OCI-LY3 (cell line): Measurements from ENCODE around the gene TARBP1.
A peak's percentile ranks its signal among the peaks of the same experiment; 100 is the strongest.

ENCODE experiments used
- H2AFZ ChIP-seq: fragments of 200-600, 300-600 bp; shearing (Covaris generic); 2 replicates; pipeline ENCODE4 v1.6.0; 2014; ENCODE audit warnings: antibody characterized with exemption, low read depth, low read length
- H3K27ac ChIP-seq: fragments of 200-600, 300-600 bp; sonication (generic); 2 replicates; pipeline ENCODE4 v1.5.1; 2014; ENCODE audit warnings: mild to moderate bottlenecking, low read length, moderate library complexity, mixed read lengths
- H3K27me3 ChIP-seq: fragments of 200-600, 300-600 bp; sonication (generic); 2 replicates; pipeline ENCODE4 v1.6.1; 2014; ENCODE audit warnings: low read depth, low read length, mixed read lengths
- H3K36me3 ChIP-seq: fragments of 200-600, 300-600 bp; sonication (generic); replicated peaks from 2 replicates; pipeline ENCODE3; 2014; ENCODE audit warnings: low read depth, low read length, mixed read lengths
- H3K4me1 ChIP-seq: fragments of 300-600, 200-600 bp; sonication (generic); 2 replicates; pipeline ENCODE4 v1.6.1; 2014; ENCODE audit warnings: low read length, mixed read lengths
- H3K4me2 ChIP-seq: fragments of 200-600, 300-600 bp; sonication (generic); 2 replicates; pipeline ENCODE4 v1.6.1; 2014; ENCODE audit warnings: low read length, mixed read lengths
- H3K4me3 ChIP-seq: fragments of 300-600, 200-600 bp; sonication (generic); 2 replicates; pipeline ENCODE4 v1.5.1; 2014; ENCODE audit warnings: antibody characterized with exemption, mild to moderate bottlenecking, low read length, moderate library complexity
- H3K79me2 ChIP-seq: fragments of 300-600, 200-600 bp; shearing (Covaris generic); 2 replicates; pipeline ENCODE4 v1.6.1; 2014; ENCODE audit warnings: mild to moderate bottlenecking, low read length, mixed read lengths
- H3K9ac ChIP-seq: fragments of 300-600, 200-600 bp; shearing (Covaris generic); 2 replicates; pipeline ENCODE4 v1.6.0; 2014; ENCODE audit warnings: mild to moderate bottlenecking, low read length, moderate library complexity
- H3K9me3 ChIP-seq: fragments of 200-600, 300-600 bp; shearing (Covaris generic); 2 replicates; pipeline ENCODE4 v1.6.1; 2014; ENCODE audit warnings: low read length, mixed read lengths; ENCODE audit not compliant: insufficient read depth
- H4K20me1 ChIP-seq: fragments of 200-600, 300-600 bp; sonication (generic); 2 replicates; pipeline ENCODE4 v1.6.1; 2016; ENCODE audit warnings: low read length, mixed read lengths; ENCODE audit not compliant: insufficient read depth
- EZH2phosphoT487 ChIP-seq: fragments of 200-600 bp; shearing (Covaris generic); IDR thresholded peaks from 2 replicates; pipeline ENCODE4 v1.6.1; 2018; ENCODE audit warnings: antibody characterized with exemption, mixed run types, low read depth
- TF ChIP-seq, protein P1 (sequence below): fragments of 200-600, 300-600 bp; sonication (generic); IDR thresholded peaks from 2 replicates; pipeline ENCODE4 v1.5.1; 2014; ENCODE audit warnings: antibody characterized with exemption, low read length, low read depth

TARBP1 gene

DNA sequence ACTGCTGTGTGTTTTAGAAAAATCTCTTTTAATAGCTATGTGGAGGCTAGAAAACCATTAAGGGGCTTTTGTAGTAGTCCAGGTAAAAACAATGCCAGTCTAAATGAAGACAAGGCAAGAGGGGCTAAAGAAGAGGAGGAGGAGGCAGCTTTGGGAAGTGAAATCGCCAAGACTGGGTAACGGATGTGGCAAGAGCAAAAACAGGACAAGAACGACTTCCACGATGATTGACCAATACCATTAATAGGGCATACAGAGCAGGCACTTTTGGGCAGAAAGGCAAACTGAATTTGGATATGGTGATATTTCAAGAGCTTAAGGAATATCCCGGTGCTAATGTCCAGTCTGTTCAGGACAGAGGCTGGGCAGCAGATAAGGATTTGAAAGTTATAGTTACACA is 83.7 kb downstream of the TARBP1 start:
- no peak overlapping the region for H3K27ac ChIP-seq
- no peak overlapping the region for H3K4me3 ChIP-seq
- no peaks in the 10 kb centered on the region for H3K36me3 ChIP-seq
- H3K9ac ChIP-seq: no peak overlapping the region
- H3K4me1 ChIP-seq: peaks cover 22% of the 10 kb centered on the region
- no peak overlapping the region for H3K4me2 ChIP-seq
- no peaks in the 10 kb centered on the region for H3K79me2 ChIP-seq
- TF ChIP-seq, protein P1, sequence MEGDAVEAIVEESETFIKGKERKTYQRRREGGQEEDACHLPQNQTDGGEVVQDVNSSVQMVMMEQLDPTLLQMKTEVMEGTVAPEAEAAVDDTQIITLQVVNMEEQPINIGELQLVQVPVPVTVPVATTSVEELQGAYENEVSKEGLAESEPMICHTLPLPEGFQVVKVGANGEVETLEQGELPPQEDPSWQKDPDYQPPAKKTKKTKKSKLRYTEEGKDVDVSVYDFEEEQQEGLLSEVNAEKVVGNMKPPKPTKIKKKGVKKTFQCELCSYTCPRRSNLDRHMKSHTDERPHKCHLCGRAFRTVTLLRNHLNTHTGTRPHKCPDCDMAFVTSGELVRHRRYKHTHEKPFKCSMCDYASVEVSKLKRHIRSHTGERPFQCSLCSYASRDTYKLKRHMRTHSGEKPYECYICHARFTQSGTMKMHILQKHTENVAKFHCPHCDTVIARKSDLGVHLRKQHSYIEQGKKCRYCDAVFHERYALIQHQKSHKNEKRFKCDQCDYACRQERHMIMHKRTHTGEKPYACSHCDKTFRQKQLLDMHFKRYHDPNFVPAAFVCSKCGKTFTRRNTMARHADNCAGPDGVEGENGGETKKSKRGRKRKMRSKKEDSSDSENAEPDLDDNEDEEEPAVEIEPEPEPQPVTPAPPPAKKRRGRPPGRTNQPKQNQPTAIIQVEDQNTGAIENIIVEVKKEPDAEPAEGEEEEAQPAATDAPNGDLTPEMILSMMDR: no peak
- TF ChIP-seq EZH2phosphoT487: no peak
- H3K9me3 ChIP-seq: no peaks in the 10 kb centered on the region
- no peaks in the 10 kb centered on the region for H4K20me1 ChIP-seq
- H2AFZ ChIP-seq: no peak overlapping the region
- no peaks in the 10 kb centered on the region for H3K27me3 ChIP-seq

DNA sequence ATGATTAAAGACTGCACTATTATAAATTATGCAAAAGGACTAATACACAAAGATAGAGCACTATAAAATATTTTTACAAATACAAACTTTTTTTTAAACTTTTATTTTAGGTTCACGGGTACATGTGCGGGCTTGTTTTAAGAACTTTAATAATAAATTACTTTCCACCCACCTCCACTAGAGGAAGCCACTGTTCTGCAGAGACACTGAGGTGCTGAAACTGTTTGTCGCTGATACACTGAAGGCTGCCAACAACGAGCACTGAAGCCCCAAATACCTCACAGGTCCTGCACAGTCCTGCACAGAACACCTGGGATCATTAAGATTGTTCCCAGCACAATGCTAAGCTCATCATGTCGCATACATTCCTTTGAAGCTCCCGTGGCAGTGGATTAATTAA is 85.8 kb downstream of the TARBP1 start:
- no peaks in the 10 kb centered on the region for H3K9me3 ChIP-seq

DNA sequence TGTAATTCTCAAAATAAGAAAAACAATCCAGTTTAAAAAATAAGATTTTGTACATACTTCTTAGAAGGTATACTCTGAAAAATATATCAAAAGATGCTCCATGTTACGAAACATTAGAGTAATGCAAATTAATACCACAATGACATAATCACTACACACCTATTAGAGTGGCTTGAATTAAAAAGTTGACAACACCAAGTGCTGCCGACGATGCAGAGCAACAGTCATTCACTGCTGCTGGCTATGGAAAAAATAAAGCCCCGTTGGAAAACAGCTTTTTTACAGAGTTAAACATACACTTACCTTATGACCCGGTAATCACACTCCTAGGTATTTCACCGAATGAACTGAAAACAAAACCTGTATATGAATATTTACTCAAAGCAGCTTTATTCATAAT is 90.9 kb downstream of the TARBP1 start:
- H3K79me2 ChIP-seq: no peaks in the 10 kb centered on the region
- no peak overlapping the region for H3K4me2 ChIP-seq
- H3K9me3 ChIP-seq: no peaks in the 10 kb centered on the region
- H3K27me3 ChIP-seq: no peaks in the 10 kb centered on the region
- H3K36me3 ChIP-seq: peaks cover 10% of the 10 kb centered on the region
- TF ChIP-seq, protein P1: no peak
- no peak for TF ChIP-seq EZH2phosphoT487
- H3K4me3 ChIP-seq: no peak overlapping the region
- no peak overlapping the region for H3K9ac ChIP-seq
- no peaks in the 10 kb centered on the region for H4K20me1 ChIP-seq
- H2AFZ ChIP-seq: no peak overlapping the region
- H3K27ac ChIP-seq: no peak overlapping the region
- H3K4me1 ChIP-seq: no peaks in the 10 kb centered on the region

More for the DNA sequence above, 85.8 kb downstream of the TARBP1 start:
- TF ChIP-seq EZH2phosphoT487: no peak
- TF ChIP-seq, protein P1: peak; percentile 23; the same call in 1 of the 2 replicates
- no peaks in the 10 kb centered on the region for H3K79me2 ChIP-seq
- no peak overlapping the region for H3K4me3 ChIP-seq
- H3K4me2 ChIP-seq: no peak overlapping the region
- no peak overlapping the region for H2AFZ ChIP-seq
- peaks cover 5% of the 10 kb centered on the region for H3K4me1 ChIP-seq
- H3K9ac ChIP-seq: no peak overlapping the region
- H4K20me1 ChIP-seq: no peaks in the 10 kb centered on the region
- no peaks in the 10 kb centered on the region for H3K27me3 ChIP-seq
- H3K27ac ChIP-seq: no peak overlapping the region
- peaks cover 3% of the 10 kb centered on the region for H3K36me3 ChIP-seq

DNA sequence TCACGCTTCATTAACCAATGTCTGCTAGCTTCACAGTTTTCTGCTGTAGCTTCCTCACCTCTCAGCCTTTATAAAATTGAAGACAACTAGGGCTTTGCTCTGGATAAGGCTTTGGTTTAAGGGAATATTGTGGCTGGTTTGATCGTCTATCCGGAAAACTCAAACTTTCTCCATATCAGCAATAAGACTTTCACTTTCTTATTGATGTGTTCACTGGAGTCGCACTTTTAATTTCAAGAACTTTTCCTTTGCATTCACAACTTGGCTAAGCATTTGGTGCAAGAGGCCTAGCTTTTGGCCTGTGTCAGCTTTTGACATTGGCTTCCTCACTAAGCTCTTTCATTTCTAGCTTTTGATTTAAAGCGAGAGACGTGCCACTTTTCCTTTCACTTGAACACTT is 92.9 kb downstream of the TARBP1 start:
- peaks cover 4% of the 10 kb centered on the region; the same call in 1 of the 2 replicates for H4K20me1 ChIP-seq
- no peak overlapping the region for H3K4me3 ChIP-seq
- no peak overlapping the region for H3K4me2 ChIP-seq
- no peak for TF ChIP-seq EZH2phosphoT487
- TF ChIP-seq, protein P1: no peak
- no peaks in the 10 kb centered on the region for H3K27me3 ChIP-seq
- no peaks in the 10 kb centered on the region for H3K9me3 ChIP-seq
- no peak overlapping the region for H3K27ac ChIP-seq
- no peaks in the 10 kb centered on the region for H3K4me1 ChIP-seq
- peaks cover 7% of the 10 kb centered on the region; the same call in 1 of the 2 replicates for H3K79me2 ChIP-seq
- H2AFZ ChIP-seq: no peak overlapping the region
- H3K36me3 ChIP-seq: peaks cover 15% of the 10 kb centered on the region
- no peak overlapping the region for H3K9ac ChIP-seq
